Islet precursor cell (in vitro differentiated cells): ENCODE measurements around the gene PDZD11.
"Not testable (repeated sequence)": the region's sequence is repeated elsewhere in the genome, so short reads cannot be mapped to it uniquely, and the experiment has no call there.

ENCODE experiments used
- DNase-seq: peaks from one replicate; pipeline ENCODE4 v3.0.0-alpha.2; 2018

PDZD11 gene

DNA sequence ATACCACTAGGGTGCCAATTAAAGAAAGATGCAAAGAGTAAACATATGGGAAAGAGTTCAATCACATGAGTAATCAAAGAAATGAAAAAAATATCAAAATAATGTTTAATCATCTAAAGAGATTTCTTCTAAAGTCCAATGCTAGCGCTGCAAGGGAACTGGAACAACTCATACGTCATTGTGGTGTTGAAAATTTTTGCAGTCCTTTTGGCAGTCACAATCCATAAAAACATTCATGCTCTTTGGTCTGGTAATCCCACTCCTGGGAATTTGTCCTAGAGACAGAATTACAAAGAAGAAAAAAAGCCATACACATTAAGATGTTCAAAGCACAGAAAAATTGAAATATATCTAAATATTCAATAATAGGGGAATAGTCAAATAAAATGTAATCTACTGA lies 34.3 kb downstream of the PDZD11 start:
- no peak for DNase-seq

DNA sequence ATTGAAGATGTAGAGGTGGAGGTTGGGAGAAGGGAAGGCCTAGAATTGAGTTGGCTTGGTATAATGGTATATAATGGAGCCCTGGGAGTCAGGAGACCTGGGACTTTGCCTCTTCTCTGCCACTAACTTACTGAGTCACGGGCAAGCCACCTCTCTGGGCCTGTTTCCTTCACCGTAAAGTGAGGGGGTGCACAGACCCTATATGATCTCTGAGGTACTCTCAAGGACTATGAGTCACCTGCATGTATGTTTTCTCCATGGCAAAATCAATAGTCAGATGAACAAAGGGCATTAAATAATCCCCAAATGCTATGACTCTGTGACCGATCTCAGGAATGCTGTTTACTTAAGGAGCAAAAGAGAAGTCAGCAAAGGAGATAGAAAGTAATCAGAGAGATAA lies 34.8 kb downstream of the PDZD11 start:
- no peak for DNase-seq

DNA sequence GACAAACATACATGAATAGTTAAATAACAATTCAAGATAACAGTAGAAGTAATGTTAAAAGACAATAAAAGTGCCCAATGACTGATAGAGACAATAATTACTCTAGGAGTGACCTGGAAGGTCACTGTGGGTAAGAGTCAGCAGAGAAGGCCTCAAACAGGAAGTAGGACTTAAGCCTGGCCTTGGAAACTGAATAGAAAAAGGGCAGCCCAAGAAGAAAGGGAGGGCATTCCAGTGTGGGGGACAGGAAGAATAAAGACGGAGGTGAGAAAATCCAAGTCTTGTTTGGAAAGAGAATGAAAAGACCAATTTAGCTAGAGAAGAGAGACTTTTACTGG lies 35.7 kb downstream of the PDZD11 start:
- no peak for DNase-seq

DNA sequence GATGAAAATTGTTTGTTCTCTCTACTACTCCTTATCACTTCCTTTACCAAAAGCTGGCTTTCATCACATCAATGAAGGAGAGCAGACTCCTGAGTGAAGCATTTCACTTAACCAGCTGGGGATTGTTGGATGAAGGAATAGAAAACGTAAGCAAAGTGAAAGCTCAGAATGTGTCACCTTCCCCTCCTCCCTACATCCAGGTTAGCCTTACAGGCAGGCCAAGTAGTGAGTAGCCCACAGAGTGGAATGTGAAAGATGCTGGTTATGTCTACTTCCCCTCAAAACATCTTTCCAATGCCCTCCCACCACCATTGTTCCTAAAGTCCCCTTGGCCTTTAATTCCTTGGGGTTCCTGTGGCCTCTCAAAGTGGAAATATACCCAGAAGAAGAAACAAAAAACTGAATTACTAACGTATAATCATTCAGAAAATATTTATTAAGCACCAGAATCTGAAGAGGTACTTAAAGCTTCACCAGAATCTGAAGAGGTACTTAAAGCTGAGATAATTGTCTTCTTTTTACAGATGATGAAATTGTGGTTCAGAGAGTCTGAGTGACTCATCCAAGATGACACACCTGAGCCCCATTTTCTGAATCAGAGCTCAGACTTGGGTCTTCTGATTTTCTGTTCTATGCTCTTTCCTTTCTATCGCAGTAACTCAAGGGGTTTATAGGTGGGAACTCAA lies 36.2 kb downstream of the PDZD11 start:
- DNase-seq: no peak

DNA sequence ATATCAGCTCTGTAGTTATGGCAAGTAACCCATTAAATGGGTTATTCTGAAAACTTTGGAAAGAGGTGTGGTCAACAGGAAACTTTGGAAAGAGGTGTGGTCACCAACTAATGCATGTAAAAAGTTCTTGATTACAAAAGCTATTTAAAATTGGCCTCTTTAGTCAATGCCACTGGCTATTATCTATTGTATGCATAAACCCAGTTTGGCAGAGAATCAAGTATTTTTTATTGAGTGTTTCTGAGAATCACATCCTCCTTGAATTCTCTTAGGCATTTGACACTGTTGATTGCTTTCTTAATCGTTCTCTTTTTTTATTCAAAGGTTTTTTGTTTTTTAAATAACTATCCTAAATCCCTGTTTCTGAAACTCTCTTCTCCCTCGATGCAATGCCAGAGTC lies 37.2 kb downstream of the PDZD11 start:
- DNase-seq: no peak

DNA sequence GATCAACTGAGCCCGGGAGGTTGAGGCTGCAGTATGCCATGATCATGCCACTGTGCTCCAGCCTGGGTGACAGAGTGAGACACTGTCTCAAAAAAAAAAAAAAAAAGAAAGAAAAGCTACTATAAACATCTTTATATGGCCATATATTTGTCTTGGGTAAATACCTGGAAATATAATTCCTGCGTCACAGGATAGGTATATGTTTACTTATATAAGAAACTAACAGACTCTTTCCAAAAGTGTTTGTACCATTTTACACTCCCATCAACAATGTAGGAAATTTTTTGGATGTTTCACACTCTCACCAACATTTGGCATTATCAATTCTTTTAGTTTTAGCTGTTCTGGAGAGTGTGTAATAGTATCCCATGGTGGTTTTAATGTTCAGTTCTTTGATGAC lies 42.5 kb downstream of the PDZD11 start:
- DNase-seq: no peak

DNA sequence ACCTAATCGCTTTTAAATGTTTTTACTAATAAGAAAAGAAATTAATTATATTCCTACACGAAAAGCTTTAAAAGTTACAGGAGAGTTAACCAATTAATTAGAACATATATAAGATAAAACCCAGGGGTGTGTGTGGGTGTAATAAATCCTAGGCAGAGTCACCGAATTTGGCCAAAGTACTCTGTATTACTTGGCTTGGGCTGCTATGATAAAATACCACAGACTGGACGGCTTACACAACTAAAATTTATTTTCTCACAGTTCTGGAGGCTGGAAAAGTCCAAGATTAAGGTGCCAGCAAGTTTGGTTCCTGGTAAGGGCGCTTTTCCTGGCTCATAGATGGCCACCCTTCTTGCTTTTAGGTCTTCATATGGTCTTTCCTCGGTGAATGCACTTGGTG lies 44.8 kb downstream of the PDZD11 start:
- no peak for DNase-seq

DNA sequence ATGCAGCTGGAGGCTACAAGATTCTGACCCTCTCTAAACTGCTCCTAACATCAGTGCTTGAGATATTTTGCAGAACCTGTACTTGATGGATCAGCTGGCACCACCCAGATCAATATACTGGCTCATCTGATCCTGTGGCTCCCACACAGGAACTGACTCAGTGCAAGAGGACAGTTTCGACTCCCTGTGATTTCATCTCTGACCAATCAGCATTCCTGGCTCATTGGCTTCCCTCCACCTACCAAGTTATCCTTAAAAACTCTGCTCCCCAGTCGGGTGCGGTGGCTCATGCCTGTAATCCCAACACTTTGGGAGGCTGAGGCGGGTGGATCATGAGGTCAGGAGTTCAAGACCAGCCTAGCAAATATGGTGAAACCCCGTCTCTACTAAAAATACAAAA lies 46.1 kb downstream of the PDZD11 start:
- not testable (repeated sequence) for DNase-seq

DNA sequence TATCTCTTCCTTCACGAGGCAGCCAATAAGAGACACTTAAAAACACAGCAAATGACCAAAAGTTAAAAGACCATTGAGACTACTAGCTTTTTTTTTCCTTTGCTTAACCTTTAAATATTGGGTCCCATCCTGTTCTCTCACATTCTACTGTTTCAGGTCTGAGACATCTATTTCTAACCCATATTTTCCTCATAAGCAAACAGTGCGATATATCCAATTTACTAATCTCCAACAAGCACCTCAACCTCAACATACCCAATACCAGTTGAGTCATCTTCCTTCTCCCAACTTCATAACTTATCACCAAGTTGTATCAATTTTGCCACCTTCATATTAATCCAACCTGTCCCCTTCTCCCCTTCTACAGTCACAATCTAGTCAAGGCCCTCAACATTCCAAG lies 48.2 kb downstream of the PDZD11 start:
- no peak for DNase-seq

DNA sequence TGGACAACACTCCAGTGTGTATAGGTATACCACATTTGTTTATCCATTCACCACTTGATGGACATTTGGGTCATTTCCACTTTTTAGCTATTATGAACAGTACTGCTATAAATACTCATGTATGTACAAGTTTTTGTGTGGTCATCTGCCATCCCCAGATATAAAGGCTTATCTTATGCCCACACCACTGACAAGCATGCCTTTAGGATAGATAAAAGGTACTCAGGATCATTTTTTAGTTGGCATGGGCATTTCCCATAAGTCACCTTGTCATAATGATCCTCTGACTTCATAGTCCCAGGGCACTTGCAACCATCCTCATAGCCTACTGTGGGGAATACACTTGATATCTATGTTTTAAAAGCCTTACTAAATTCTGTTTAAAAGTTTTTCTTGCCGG lies 49.0 kb downstream of the PDZD11 start:
- DNase-seq: no peak
